ENCODE data around the gene ELP4. TPM values are rescaled to one million over a fixed set of nuclear protein-coding genes. Genes with fewer than 3 reads are reported as not detected.

ELP4 gene
- total and polyA plus RNA-seq, 2 donors (not counting 1 experiment from before 2014, with no cell fraction given): 7.1 to 31.3 TPM

- Mint-ChIP-seq H3K9me3 (ENCODE audit: insufficient read depth) (no peaks in the 10 kb centered on the region), H3K27me3 (peaks cover 73% of the 10 kb centered on the region), H3K4me1 (peaks cover 14% of the 10 kb centered on the region), H3K27ac (no peak overlapping the region), H3K4me3 (peak overlapping the region; percentile 45)
- H2AFZ ChIP-seq (ENCODE audit: insufficient read depth, low read depth, low read length, poor library complexity, severe bottlenecking): no peak overlapping the region
- H3K4me3 ChIP-seq (ENCODE audit: control extremely low read depth in 1 of 5, extremely low read depth in 1 of 5, insufficient read depth in 1 of 5, low read depth in 2 of 5, low read length in 4 of 5): no peak overlapping the region
- CTCF ChIA-PET: interaction anchor here (0.6 kb wide), 1 partner anchor 255 kb away, joined by 3 read pairs; no protein-coding TSS in a partner anchor
- H4K20me1 ChIP-seq (ENCODE audit: control insufficient read depth, insufficient read depth, low read length, poor library complexity, severe bottlenecking): no peaks in the 10 kb centered on the region
- no peak overlapping the region for H3K9ac ChIP-seq (ENCODE audit: low read length)
- peaks cover 0 to 46% (median 5%) of the 10 kb centered on the region in 3 donors for H3K9me3 ChIP-seq (ENCODE audit: control extremely low read depth in 1 of 3, control insufficient read depth in 2 of 3, insufficient read depth in 1 of 3, low read length in 2 of 3)
- no peaks in the 10 kb centered on the region for H3K36me3 ChIP-seq (replicated peaks in 1 of 2; ENCODE audit: control extremely low read depth in 1 of 2, control insufficient read depth in 1 of 2, extremely low read depth in 1 of 2, insufficient read depth in 2 of 2, low read length in 1 of 2)
- intact Hi-C loops (cut with micrococcal nuclease): loop anchor here (2.0 kb wide), 1 partner anchor 23 kb away; no protein-coding TSS in a partner anchor
- H3K27ac ChIP-seq (ENCODE audit: low read length in 2 of 2): no peak overlapping the region
- DNase-seq (peak; percentile 13), ATAC-seq (ENCODE audit: low read depth) (no peak)
- no peaks in the 10 kb centered on the region for H3K79me2 ChIP-seq (ENCODE audit: control insufficient read depth, insufficient read depth, low read length)
- peaks cover 0 to 67% (median 52%) of the 10 kb centered on the region in 4 experiments for H3K27me3 ChIP-seq (replicated peaks in 1 of 4; ENCODE audit: control extremely low read depth in 1 of 4, control insufficient read depth in 3 of 4, insufficient read depth in 4 of 4, low read length in 3 of 4)
- H3K4me2 ChIP-seq (replicated peaks; ENCODE audit: low read depth, low read length, poor library complexity, severe bottlenecking): no peak overlapping the region
- POLR2A ChIA-PET: no interaction called here
- 12% methylated on average over 27 of the region's 31 CpGs for WGBS (ENCODE audit: insufficient coverage)
- no peak for TF ChIP-seq EZH2 (IDR thresholded peaks at IDR 0.05; ENCODE audit: borderline replicate concordance, insufficient read depth, low read depth, low read length, poor library complexity, severe bottlenecking)
- TF ChIP-seq CTCF (IDR thresholded peaks at IDR 0.05): no peak
- H3K4me1 ChIP-seq (ENCODE audit: control insufficient read depth in 2 of 2, insufficient read depth in 2 of 2, low read length in 2 of 2): peaks cover 9 to 11% of the 10 kb centered on the region in 2 donors
Measured at GRCh38 chr11:31797190-31798056, 287.9 kb downstream of the ELP4 start.

- Mint-ChIP-seq H3K9me3 (ENCODE audit: insufficient read depth) (no peaks in the 10 kb centered on the region), H3K4me1 (peaks cover 17% of the 10 kb centered on the region), H3K27me3 (peaks cover 72% of the 10 kb centered on the region), H3K27ac (no peak overlapping the region), H3K4me3 (peak overlapping the region; percentile 45)
- no peak overlapping the region for H3K4me3 ChIP-seq (ENCODE audit: control extremely low read depth in 1 of 5, extremely low read depth in 1 of 5, insufficient read depth in 1 of 5, low read depth in 2 of 5, low read length in 4 of 5)
- H3K4me1 ChIP-seq (ENCODE audit: control insufficient read depth in 2 of 2, insufficient read depth in 2 of 2, low read length in 2 of 2): peaks cover 9 to 12% of the 10 kb centered on the region in 2 donors
- CTCF ChIA-PET: no interaction called here
- H3K36me3 ChIP-seq (replicated peaks in 1 of 2; ENCODE audit: control extremely low read depth in 1 of 2, control insufficient read depth in 1 of 2, extremely low read depth in 1 of 2, insufficient read depth in 2 of 2, low read length in 1 of 2): no peaks in the 10 kb centered on the region
- ATAC-seq (ENCODE audit: low read depth) (no peak), DNase-seq (no peak)
- peak overlapping the region; percentile 42 for H2AFZ ChIP-seq (ENCODE audit: insufficient read depth, low read depth, low read length, poor library complexity, severe bottlenecking)
- no peak overlapping the region for H3K9ac ChIP-seq (ENCODE audit: low read length)
- peaks cover 0 to 74% (median 57%) of the 10 kb centered on the region in 4 experiments for H3K27me3 ChIP-seq (replicated peaks in 1 of 4; ENCODE audit: control extremely low read depth in 1 of 4, control insufficient read depth in 3 of 4, insufficient read depth in 4 of 4, low read length in 3 of 4)
- H3K79me2 ChIP-seq (ENCODE audit: control insufficient read depth, insufficient read depth, low read length): no peaks in the 10 kb centered on the region
- POLR2A ChIA-PET: no interaction called here
- H4K20me1 ChIP-seq (ENCODE audit: control insufficient read depth, insufficient read depth, low read length, poor library complexity, severe bottlenecking): no peaks in the 10 kb centered on the region
- no peak overlapping the region for H3K27ac ChIP-seq (ENCODE audit: low read length in 2 of 2)
- intact Hi-C loops (cut with micrococcal nuclease): loop anchor here (2.0 kb wide), 1 partner anchor 23 kb away; no protein-coding TSS in a partner anchor
- peak overlapping the region; percentile 22 for H3K4me2 ChIP-seq (replicated peaks; ENCODE audit: low read depth, low read length, poor library complexity, severe bottlenecking)
- WGBS (ENCODE audit: insufficient coverage): 15% methylated on average over 16 of the region's 21 CpGs
- peaks cover 0 to 53% (median 9%) of the 10 kb centered on the region in 3 donors for H3K9me3 ChIP-seq (ENCODE audit: control extremely low read depth in 1 of 3, control insufficient read depth in 2 of 3, insufficient read depth in 1 of 3, low read length in 2 of 3)
- TF ChIP-seq EZH2 (IDR thresholded peaks at IDR 0.05; ENCODE audit: borderline replicate concordance, insufficient read depth, low read depth, low read length, poor library complexity, severe bottlenecking): no peak
- no peak for TF ChIP-seq CTCF (IDR thresholded peaks at IDR 0.05)
Measured at GRCh38 chr11:31798057-31798553, 288.5 kb downstream of the ELP4 start.

All from B cell (primary cell).